Ishikawa (cell line): ENCODE measurements around the gene EEA1.

ENCODE experiments used
- RAD21 ChIP-seq: IDR thresholded peaks from 2 replicates; pipeline ENCODE4 v1.6.1; 2012; ENCODE audit warnings: low read depth
- TAF1 ChIP-seq: IDR thresholded peaks from 2 replicates; pipeline ENCODE4 v1.6.1; 2012; ENCODE audit warnings: low read depth, mild to moderate bottlenecking
- TEAD4 ChIP-seq: IDR thresholded peaks from 2 replicates; pipeline ENCODE4 v1.6.1; 2012
- TF ChIP-seq, protein P1 (sequence below): IDR thresholded peaks from 2 replicates; pipeline ENCODE4 v1.6.1; 2012; ENCODE audit warnings: low read depth, mild to moderate bottlenecking

- TF ChIP-seq TAF1 (no peak), RAD21 (no peak), TEAD4 (no peak)
- TF ChIP-seq, protein P1, sequence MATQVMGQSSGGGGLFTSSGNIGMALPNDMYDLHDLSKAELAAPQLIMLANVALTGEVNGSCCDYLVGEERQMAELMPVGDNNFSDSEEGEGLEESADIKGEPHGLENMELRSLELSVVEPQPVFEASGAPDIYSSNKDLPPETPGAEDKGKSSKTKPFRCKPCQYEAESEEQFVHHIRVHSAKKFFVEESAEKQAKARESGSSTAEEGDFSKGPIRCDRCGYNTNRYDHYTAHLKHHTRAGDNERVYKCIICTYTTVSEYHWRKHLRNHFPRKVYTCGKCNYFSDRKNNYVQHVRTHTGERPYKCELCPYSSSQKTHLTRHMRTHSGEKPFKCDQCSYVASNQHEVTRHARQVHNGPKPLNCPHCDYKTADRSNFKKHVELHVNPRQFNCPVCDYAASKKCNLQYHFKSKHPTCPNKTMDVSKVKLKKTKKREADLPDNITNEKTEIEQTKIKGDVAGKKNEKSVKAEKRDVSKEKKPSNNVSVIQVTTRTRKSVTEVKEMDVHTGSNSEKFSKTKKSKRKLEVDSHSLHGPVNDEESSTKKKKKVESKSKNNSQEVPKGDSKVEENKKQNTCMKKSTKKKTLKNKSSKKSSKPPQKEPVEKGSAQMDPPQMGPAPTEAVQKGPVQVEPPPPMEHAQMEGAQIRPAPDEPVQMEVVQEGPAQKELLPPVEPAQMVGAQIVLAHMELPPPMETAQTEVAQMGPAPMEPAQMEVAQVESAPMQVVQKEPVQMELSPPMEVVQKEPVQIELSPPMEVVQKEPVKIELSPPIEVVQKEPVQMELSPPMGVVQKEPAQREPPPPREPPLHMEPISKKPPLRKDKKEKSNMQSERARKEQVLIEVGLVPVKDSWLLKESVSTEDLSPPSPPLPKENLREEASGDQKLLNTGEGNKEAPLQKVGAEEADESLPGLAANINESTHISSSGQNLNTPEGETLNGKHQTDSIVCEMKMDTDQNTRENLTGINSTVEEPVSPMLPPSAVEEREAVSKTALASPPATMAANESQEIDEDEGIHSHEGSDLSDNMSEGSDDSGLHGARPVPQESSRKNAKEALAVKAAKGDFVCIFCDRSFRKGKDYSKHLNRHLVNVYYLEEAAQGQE = no peak
These were observed 207.4 kb downstream of the EEA1 start for GRCh38 chr12:92721656-92722055.
